GM12872 (cell line): ENCODE data around the gene NDUFC2.

Source experiments
- CTCF ChIP-seq: IDR thresholded peaks from 3 replicates; pipeline ENCODE4 v1.5.1; 2011; ENCODE audit warnings: low read depth, mild to moderate bottlenecking, low read length, moderate library complexity; ENCODE audit not compliant: insufficient read depth

The NDUFC2 gene

GRCh38 chr11:78054971-78055370 is 24.7 kb downstream of the NDUFC2 start:
- no peak for TF ChIP-seq CTCF

DNA sequence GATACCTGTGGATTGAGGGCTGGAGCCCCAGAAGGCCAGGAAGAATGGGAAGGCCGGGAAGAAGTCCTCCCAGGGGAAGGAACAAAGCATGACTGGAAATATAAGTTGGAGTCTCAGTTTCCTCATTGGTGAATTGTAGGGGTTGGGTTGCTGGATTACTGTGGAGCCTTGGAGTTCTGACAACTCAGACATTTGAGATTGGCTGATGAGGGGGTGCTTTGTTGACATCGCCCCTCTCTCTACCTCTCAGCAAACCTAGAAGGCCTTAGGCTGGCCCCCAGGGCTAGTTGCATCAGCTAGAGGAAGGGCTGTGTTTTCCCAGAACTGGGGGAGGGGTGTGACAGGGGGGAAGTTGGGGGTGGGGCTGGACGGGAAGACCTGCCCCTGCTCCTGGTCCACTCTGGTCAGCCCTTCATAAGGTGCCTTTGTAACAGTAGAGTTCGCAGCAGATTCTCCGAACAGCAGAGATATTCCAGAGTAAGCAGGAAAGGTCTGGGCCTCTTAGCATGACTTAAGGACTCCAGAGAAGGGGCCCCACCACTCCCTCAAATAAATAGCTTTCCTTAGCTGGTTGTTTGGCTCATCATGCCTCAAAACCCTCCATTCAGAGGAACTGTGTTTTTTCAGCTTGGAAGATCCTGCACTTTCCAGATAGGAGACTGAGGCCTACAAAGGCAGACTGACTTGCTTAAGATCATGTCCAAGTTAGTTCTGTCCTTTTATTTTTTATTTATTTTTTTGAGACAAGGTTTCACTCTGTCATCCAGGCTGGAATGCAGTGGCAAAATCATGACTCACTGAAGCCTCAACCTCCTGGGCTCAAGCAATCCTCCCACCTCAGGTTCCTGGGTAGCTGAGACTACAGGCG is 28.5 kb downstream of the NDUFC2 start:
- TF ChIP-seq CTCF = no peak

- TF ChIP-seq CTCF = no peak
Measured at GRCh38 chr11:78049348-78049747, 30.3 kb downstream of the NDUFC2 start.

- TF ChIP-seq CTCF = no peak
Measured at GRCh38 chr11:78048561-78048960, 31.1 kb downstream of the NDUFC2 start.

- no peak for TF ChIP-seq CTCF
Measured at GRCh38 chr11:78046486-78046854, 33.2 kb downstream of the NDUFC2 start.

- peak; percentile 98 for TF ChIP-seq CTCF
Measured at GRCh38 chr11:78045851-78046485, 33.7 kb downstream of the NDUFC2 start.

GRCh38 chr11:78044706-78045105 is 35.0 kb downstream of the NDUFC2 start:
- TF ChIP-seq CTCF = no peak
